Renal cortex interstitium (tissue), 11 donors: ENCODE measurements around the gene TCF4. TPM values are rescaled to one million over a fixed set of nuclear protein-coding genes. Genes with fewer than 3 reads are reported as not detected.

Source experiments
- DNase-seq, 11 donors: peaks; one replicate each; pipeline ENCODE4 v3.0.0-alpha.2; 2013; ENCODE audit warnings: low read depth in 9 of 11, low spot score in 4 of 11; ENCODE audit errors: extremely low read depth in 1 of 11
- polyA plus RNA-seq, 3 donors: library from polyadenylated mRNA; unstranded; fragments of 120-200 nt; gene quantifications; one replicate each; pipeline ENCODE4 v1.2.1, GENCODE V29; 2013; ENCODE audit not compliant: insufficient read length in 3 of 3

TCF4 gene
- polyA plus RNA-seq, 3 donors, result 70.9 to 79.8 (median 71.1) TPM

- DNase-seq, result no peak
Measured at GRCh38 chr18:55406451-55406991, 181.5 kb downstream of the TCF4 start.

GRCh38 chr18:55405893-55406406 is 182.0 kb downstream of the TCF4 start:
- peak in 3 of 11 donors; percentile 62 to 69 (median 64) for DNase-seq

GRCh38 chr18:55405475-55405874 is 182.5 kb downstream of the TCF4 start:
- no peak for DNase-seq

- no peak for DNase-seq
Measured at GRCh38 chr18:55404832-55405465, 183.0 kb downstream of the TCF4 start.

GRCh38 chr18:55404136-55404830 is 183.7 kb downstream of the TCF4 start:
- no peak for DNase-seq

GRCh38 chr18:55403421-55403949 is 184.5 kb downstream of the TCF4 start:
- DNase-seq, result no peak

- DNase-seq, result no peak
Measured at GRCh38 chr18:55402731-55403405, 185.1 kb downstream of the TCF4 start.

GRCh38 chr18:55401638-55402191 is 186.3 kb downstream of the TCF4 start:
- peak in 4 of 11 donors; percentile 65 to 83 (median 68) for DNase-seq

GRCh38 chr18:55400590-55401541 is 187.1 kb downstream of the TCF4 start:
- DNase-seq, result no peak

GRCh38 chr18:55400081-55400480 is 187.9 kb downstream of the TCF4 start:
- no peak for DNase-seq

- DNase-seq, result no peak
Measured at GRCh38 chr18:55398858-55399257, 189.1 kb downstream of the TCF4 start.

GRCh38 chr18:55396979-55397378 is 191.0 kb downstream of the TCF4 start:
- no peak for DNase-seq

GRCh38 chr18:55396267-55396905 is 191.6 kb downstream of the TCF4 start:
- DNase-seq, result no peak

- no peak for DNase-seq
Measured at GRCh38 chr18:55395799-55396198, 192.2 kb downstream of the TCF4 start.

GRCh38 chr18:55390898-55391297 is 197.1 kb downstream of the TCF4 start:
- DNase-seq, result no peak

- DNase-seq, result peak in 2 of 11 donors; percentile 27 to 32
Measured at GRCh38 chr18:55387139-55387984, 200.6 kb downstream of the TCF4 start.

- DNase-seq, result no peak
Measured at GRCh38 chr18:55386545-55386944, 201.4 kb downstream of the TCF4 start.
